Endothelial cell of hepatic sinusoid (primary cell): Measurements from ENCODE around the gene CLMN.

Source experiments
- in situ Hi-C: cut with HindIII; loops from 2 replicates; pipeline ENCODE4 v1.10.0; 2017; ENCODE audit warnings: low sequenced_read_pairs

Gene CLMN

GRCh38 chr14:95149441-95149840 lies 170.3 kb downstream of the CLMN start:
- in situ Hi-C loops = loop anchor here (25.0 kb wide), 1 partner anchor 388 kb away; the partner anchor contains the start of gene GLRX5

DNA sequence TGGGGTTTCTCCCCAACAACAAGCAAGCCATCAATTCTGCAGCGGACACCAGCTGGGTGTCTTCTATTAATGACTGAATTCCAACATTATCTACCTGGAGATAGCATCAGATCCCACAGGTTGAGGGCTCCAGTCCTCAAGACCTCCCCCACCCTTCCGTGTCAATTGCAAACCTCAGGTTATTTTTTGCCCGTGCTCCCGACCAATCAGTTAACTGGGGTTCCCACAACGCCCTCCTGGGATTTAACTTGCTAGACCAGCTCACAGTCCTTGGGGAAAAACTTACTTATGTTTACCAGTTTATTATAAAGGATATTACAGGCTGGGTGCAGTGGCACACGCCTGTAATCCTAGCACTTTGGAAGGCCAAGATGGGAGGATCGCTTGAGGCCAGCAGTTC lies 172.1 kb downstream of the CLMN start:
- in situ Hi-C loops = loop anchor here (25.0 kb wide), 1 partner anchor 390 kb away; the partner anchor contains the start of gene GLRX5

GRCh38 chr14:95146079-95146771 lies 173.5 kb downstream of the CLMN start:
- in situ Hi-C loops = loop anchor here (25.0 kb wide), 1 partner anchor 391 kb away; the partner anchor contains the start of gene GLRX5

GRCh38 chr14:95144849-95145248 lies 174.9 kb downstream of the CLMN start:
- in situ Hi-C loops = loop anchor here (25.0 kb wide), 1 partner anchor 392 kb away; the partner anchor contains the start of gene GLRX5

GRCh38 chr14:95143808-95144620 lies 175.7 kb downstream of the CLMN start:
- in situ Hi-C loops = loop anchor here (25.0 kb wide), 1 partner anchor 393 kb away; the partner anchor contains the start of gene GLRX5

DNA sequence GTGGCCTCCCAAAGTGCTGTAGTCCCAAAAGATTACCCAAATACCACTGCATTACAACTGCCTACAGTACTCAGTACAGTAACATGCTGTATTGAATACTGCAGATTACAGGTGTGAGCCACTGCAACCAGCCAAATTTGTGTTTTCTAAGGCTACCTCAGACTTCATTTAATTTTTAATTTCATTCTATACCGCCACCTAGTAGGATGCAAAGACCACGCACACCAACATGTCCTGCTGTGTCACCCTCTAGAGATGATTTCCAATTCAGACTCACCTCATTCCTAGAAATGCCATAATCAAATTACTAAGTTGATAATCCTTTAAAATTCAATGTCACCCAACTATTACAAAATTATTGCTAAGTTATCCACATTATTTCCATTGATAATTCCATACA lies 177.5 kb downstream of the CLMN start:
- in situ Hi-C loops = loop anchor here (25.0 kb wide), 1 partner anchor 395 kb away; the partner anchor contains the start of gene GLRX5

GRCh38 chr14:95141684-95142083 lies 178.0 kb downstream of the CLMN start:
- in situ Hi-C loops = loop anchor here (25.0 kb wide), 1 partner anchor 396 kb away; the partner anchor contains the start of gene GLRX5

GRCh38 chr14:95140060-95140858 lies 179.4 kb downstream of the CLMN start:
- in situ Hi-C loops = loop anchor here (25.0 kb wide), 1 partner anchor 397 kb away; the partner anchor contains the start of gene GLRX5

DNA sequence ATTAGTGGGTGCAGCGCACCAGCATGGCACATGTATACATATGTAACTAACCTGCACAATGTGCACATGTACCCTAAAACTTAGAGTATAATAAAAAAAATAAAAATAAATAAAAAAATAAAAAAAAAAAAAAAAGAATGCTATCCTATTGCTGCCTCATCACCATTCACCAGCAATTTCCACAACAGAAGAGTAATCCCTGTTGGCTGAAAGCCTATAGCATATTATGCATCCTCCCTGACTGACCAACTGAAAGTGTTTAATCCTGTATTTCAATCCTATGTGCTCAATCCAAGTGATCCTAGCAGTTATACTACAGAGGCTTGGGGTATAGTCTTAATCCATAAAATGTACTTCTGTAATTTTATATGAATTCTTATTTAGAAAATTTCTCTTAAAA lies 180.8 kb downstream of the CLMN start:
- in situ Hi-C loops = loop anchor here (25.0 kb wide), 1 partner anchor 398 kb away; the partner anchor contains the start of gene GLRX5

DNA sequence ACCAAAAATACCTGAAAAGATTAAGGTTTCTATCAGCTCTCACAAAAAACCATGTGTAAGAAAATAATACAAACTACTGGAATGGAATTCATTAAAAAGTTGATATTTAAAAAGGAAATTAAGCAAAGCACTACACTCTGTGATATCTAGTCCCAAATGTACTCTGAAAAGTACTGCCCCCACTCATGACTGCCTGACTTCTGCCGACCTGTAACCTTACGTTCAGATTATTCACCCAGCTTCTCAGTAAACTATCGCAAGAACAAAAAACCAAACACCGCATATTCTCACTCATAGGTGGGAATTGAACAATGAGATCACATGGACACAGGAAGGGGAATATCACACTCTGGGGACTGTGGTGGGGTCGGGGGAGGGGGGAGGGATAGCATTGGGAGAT lies 181.3 kb downstream of the CLMN start:
- in situ Hi-C loops = loop anchor here (25.0 kb wide), 1 partner anchor 399 kb away; the partner anchor contains the start of gene GLRX5

DNA sequence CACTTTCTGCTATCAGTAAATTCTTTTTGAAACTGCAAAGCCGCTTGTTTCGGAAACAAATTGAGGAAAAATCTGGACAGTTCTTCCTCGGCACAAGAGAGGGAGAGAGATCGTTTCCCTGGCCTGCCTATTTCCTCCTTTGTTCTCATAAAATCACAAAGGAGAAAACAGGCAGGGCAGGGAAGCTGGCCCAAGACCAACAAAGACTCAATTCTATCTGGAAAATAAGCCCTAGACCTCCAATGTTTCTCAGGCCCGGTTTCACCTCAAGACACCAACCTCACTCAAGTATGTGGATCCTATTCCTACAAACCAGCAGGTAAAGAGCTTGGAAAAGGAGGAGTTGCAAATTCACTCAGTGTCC lies 181.9 kb downstream of the CLMN start:
- in situ Hi-C loops = loop anchor here (25.0 kb wide), 1 partner anchor 400 kb away; the partner anchor contains the start of gene GLRX5

DNA sequence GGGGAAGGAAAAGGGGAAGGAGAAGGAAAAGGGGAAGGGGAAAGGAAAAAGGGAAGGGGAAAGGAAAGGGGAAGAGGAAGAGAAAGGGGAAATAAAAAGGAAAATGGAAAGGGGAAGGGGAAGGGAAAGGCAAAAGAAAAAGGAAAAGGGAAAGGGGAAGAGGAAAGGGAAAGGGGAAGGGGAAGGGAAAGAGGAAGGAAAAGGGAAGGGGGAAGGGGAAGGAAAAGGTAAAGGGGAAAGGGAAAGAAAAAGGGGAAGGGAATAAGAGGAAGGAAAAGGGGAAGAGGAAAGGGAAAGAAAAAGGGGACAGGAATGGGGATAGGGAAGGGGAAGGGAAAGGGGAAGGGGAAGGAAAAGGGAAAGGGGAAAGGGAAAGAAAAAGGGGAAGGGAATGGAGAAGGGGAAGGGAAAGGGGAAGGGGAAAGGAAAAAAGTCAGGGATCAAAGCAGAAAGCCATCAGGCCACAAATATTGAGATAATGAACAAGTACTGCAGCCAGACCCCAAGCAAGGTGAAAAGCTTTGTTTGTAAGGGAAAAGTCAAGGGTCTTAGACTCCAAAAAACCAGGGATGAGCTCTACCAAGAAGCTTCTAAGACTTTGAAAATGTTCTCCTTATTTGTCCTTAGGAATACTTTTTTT lies 182.4 kb downstream of the CLMN start:
- in situ Hi-C loops = loop anchor here (25.0 kb wide), 1 partner anchor 400 kb away; the partner anchor contains the start of gene GLRX5

- in situ Hi-C loops = loop anchor here (25.0 kb wide), 1 partner anchor 401 kb away; the partner anchor contains the start of gene GLRX5
These were observed 183.1 kb downstream of the CLMN start for GRCh38 chr14:95136631-95137030.

GRCh38 chr14:95134304-95134933 lies 185.3 kb downstream of the CLMN start:
- in situ Hi-C loops = loop anchor here (25.0 kb wide), 1 partner anchor 403 kb away; the partner anchor contains the start of gene GLRX5

- in situ Hi-C loops = loop anchor here (25.0 kb wide), 1 partner anchor 404 kb away; the partner anchor contains the start of gene GLRX5
These were observed 186.4 kb downstream of the CLMN start for GRCh38 chr14:95133282-95133681.

GRCh38 chr14:95132760-95133159 lies 186.9 kb downstream of the CLMN start:
- in situ Hi-C loops = loop anchor here (25.0 kb wide), 1 partner anchor 405 kb away; the partner anchor contains the start of gene GLRX5
